Stimulated activated CD4-positive, alpha-beta T cell treated with anti-CD3 and anti-CD28 coated beads, Interleukin-4, amount 100 ng/mL, for 1 hour (primary cell): Measurements from ENCODE around the gene SIGLEC6.
A peak's percentile ranks its signal among the peaks of the same experiment; 100 is the strongest.
"Not testable (repeated sequence)": the region's sequence is repeated elsewhere in the genome, so short reads cannot be mapped to it uniquely, and the experiment has no call there.

Experiments
- DNase-seq: peaks from one replicate; pipeline ENCODE4 v3.0.0-alpha.2; 2020

Gene SIGLEC6

GRCh38 chr19:51508059-51508733 lies 23.3 kb downstream of the SIGLEC6 start:
- no peak for DNase-seq

- no peak for DNase-seq
Measured at GRCh38 chr19:51507640-51508058, 23.8 kb downstream of the SIGLEC6 start.

- DNase-seq, result no peak
Measured at GRCh38 chr19:51507192-51507591, 24.3 kb downstream of the SIGLEC6 start.

- no peak for DNase-seq
Measured at GRCh38 chr19:51505904-51506303, 25.6 kb downstream of the SIGLEC6 start.

- no peak for DNase-seq
Measured at GRCh38 chr19:51503896-51504295, 27.6 kb downstream of the SIGLEC6 start.

- no peak for DNase-seq
Measured at GRCh38 chr19:51503286-51503817, 28.1 kb downstream of the SIGLEC6 start.

- no peak for DNase-seq
Measured at GRCh38 chr19:51501594-51502263, 29.7 kb downstream of the SIGLEC6 start, which contains the start of gene SIGLEC12. Gene SIGLEC12, minus strand, starts transcription at chr19:51501800. Its CDS starts 67 bp downstream, at chr19:51501733.

GRCh38 chr19:51500931-51501330 lies 30.5 kb downstream of the SIGLEC6 start:
- DNase-seq, result not testable (repeated sequence)

- DNase-seq, result no peak
Measured at GRCh38 chr19:51497666-51498065, 33.8 kb downstream of the SIGLEC6 start.

DNA sequence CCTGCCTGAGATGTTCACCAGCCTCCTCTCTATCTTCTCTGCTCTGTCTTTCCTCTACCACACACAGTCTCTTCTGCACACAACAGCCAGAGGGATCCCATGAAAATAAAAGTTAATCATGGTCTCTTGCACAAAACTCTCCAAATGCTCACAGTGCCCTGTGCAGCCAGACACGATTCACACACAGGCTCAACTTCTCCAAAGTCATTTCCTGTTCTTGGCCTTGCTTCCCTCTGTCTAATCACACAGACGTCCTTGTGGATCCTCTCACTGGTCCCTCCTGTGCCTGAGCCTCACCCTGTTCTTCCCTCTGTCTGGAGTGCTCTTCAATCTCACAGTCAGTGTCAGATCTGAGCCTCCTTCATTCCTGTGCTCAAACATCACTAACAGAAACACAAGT lies 37.7 kb downstream of the SIGLEC6 start:
- no peak for DNase-seq

GRCh38 chr19:51491586-51491985 lies 39.9 kb downstream of the SIGLEC6 start:
- DNase-seq, result no peak

- no peak for DNase-seq
Measured at GRCh38 chr19:51490676-51491075, 40.8 kb downstream of the SIGLEC6 start.

GRCh38 chr19:51489113-51489512 lies 42.4 kb downstream of the SIGLEC6 start:
- DNase-seq, result no peak

- no peak for DNase-seq
Measured at GRCh38 chr19:51488491-51488890, 43.0 kb downstream of the SIGLEC6 start.

DNA sequence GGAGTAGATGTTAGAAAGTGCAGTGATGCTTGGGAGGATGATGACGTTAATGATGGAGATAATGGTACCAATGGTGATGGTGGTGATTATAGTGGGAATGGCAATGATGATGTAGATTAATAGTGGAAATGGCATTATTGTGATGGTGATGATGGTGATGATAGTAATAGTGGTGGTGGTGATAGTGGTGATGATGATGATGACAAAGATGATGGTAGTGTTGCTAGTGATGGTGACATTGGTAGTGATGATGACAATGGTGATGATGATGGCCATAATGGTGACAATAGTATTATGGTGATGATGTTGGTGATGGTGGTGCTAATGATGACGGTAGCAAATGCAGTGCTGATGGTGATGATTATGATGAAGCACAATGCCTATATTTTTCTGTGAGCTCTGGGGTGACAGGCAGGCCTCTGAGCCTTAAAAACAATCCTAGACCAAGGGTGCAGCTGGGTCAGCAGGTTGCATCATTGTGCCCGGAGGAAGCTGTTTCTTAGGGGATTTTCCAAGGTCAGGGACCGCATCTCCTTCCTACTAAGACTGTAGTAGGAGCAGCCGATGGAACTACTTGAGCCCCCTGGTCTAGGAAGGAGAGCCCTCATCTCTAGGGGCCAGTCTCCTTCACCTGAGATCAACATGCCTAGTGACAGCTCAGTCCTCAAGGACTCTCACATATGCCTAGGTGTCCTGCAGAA lies 45.4 kb downstream of the SIGLEC6 start:
- DNase-seq, result no peak

- DNase-seq, result peak; percentile 21
Measured at GRCh38 chr19:51480590-51480989, 50.9 kb downstream of the SIGLEC6 start.

- peak; percentile 25 for DNase-seq
Measured at GRCh38 chr19:51479531-51480331, 51.7 kb downstream of the SIGLEC6 start.

- DNase-seq, result no peak
Measured at GRCh38 chr19:51478381-51479234, 52.9 kb downstream of the SIGLEC6 start, which contains the start of gene CEACAM18. Gene CEACAM18, plus strand, starts transcription at chr19:51478539.

DNA sequence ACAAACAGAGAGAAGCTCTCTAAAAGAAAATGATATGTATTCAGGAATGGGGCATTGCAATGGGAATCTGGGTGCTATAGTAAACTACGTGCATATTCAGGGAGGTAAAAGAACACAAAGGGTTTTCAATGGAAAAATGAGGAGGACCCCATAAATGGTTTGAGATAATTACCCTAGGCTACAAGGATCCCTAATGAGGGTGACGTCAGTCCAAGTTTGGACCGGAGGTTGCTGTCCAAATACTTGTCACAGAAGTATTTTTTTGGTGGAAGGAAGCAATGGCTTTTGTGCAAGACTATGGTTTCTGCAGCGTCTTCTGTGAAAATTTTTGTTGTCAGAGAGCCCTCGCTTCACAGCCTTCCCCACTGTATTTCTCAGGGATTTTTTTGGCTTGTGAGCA lies 54.1 kb downstream of the SIGLEC6 start:
- DNase-seq, result no peak

DNA sequence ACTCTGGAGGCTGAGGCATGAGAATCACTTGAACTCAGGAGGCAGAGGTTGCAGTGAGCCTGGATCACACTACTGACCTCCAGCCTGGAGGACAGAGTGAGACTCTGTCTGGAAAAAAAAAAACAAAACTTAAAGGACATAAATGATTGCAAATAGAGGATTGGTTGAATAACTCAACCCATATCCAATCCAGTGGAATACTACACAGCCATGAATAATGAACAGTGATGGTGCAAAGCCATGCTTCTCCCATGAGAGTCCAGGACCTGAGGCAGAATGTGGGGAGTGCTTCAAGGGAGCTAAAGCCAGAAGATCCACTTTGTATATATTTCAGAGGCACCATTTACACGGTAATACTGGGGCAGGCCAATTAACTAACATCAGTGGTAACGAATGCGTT lies 55.3 kb downstream of the SIGLEC6 start:
- DNase-seq, result no peak

- peak; percentile 85 for DNase-seq
Measured at GRCh38 chr19:51473009-51473707, 58.3 kb downstream of the SIGLEC6 start.
